ENCODE measurements around the gene CHSY1.

Gene CHSY1

GRCh38 chr15:101139986-101140696 is 111.7 kb downstream of the CHSY1 start:
- TF ChIP-seq, protein P1, sequence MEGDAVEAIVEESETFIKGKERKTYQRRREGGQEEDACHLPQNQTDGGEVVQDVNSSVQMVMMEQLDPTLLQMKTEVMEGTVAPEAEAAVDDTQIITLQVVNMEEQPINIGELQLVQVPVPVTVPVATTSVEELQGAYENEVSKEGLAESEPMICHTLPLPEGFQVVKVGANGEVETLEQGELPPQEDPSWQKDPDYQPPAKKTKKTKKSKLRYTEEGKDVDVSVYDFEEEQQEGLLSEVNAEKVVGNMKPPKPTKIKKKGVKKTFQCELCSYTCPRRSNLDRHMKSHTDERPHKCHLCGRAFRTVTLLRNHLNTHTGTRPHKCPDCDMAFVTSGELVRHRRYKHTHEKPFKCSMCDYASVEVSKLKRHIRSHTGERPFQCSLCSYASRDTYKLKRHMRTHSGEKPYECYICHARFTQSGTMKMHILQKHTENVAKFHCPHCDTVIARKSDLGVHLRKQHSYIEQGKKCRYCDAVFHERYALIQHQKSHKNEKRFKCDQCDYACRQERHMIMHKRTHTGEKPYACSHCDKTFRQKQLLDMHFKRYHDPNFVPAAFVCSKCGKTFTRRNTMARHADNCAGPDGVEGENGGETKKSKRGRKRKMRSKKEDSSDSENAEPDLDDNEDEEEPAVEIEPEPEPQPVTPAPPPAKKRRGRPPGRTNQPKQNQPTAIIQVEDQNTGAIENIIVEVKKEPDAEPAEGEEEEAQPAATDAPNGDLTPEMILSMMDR (conservative IDR thresholded peaks at IDR 0.05; ENCODE audit: low read length) = no peak
- DNase-seq (ENCODE audit: low read depth) = no peak

GRCh38 chr15:101138913-101139880 is 112.7 kb downstream of the CHSY1 start:
- DNase-seq (ENCODE audit: low read depth) = no peak
- TF ChIP-seq, protein P1 (conservative IDR thresholded peaks at IDR 0.05; ENCODE audit: low read length) = no peak
- H3K4me3 ChIP-seq (ENCODE audit: low read length) = no peak overlapping the region

More at GRCh38 chr15:101139986-101140696, 111.7 kb downstream of the CHSY1 start:
- no peak overlapping the region for H3K4me3 ChIP-seq (ENCODE audit: low read length)

DNA sequence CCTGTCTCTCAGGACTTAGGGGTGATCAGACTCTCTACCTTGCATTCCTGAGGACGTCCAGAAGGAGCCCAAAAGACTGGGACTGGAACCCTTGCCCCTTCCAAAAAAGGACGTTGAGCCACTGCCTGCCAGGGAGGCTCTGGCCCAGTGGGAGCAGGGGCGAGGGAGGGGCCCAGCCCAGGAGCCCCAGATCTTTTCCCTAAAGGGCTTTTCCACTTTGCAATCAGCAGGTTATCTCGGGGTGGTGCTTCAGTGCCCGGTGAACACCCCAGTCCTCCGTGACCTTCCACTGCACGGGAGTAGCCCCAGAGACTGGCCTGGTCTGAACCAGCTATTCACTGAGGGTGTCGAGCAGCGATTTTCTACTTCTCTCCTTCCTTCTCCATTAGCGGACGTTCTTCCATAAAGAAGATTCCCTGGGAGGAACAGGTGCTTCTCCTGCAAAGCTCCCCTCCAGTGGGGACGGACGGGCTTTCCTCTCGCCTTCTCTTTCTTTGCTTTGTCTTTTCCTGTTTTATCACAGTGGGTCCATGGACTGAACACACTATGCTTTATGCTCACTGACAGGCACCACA is 113.7 kb downstream of the CHSY1 start:
- no peak overlapping the region for H3K4me3 ChIP-seq (ENCODE audit: low read length)
- DNase-seq (ENCODE audit: low read depth) = no peak
- TF ChIP-seq, protein P1 (conservative IDR thresholded peaks at IDR 0.05; ENCODE audit: low read length) = no peak

DNA sequence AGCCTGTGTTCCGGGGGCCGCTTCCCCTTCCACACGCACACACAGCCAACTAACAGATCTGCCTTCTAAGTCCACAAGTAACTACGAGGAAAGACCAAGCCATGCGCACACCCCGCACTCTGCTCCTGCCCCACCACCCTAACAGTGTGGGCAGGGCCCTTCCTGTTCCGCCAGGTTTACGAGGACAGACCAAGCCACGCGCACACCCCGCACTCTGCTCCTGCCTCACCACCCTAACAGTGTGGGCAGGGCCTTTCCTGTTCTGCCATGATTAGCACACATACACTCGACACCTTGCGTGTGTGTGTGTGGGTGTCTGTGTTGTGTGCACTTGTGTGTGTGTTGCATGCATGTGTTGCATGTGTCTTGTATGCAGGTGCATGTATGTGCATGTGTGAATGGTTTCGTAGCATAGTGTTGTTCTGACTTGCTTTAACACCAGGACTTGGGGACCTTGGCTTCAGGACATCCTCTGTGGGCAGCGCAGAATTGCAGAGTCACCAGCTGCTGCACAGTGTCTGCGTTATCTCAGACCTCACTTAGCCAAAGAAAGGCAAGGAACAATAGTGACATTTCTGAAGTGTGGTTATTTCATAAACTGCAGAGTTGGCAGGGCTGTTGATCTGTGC is 114.4 kb downstream of the CHSY1 start:
- DNase-seq (ENCODE audit: low read depth) = no peak

GRCh38 chr15:101136381-101137268 is 115.2 kb downstream of the CHSY1 start:
- no peak for DNase-seq (ENCODE audit: low read depth)
- TF ChIP-seq, protein P1 (conservative IDR thresholded peaks at IDR 0.05; ENCODE audit: low read length) = no peak
- no peak overlapping the region for H3K4me3 ChIP-seq (ENCODE audit: low read length)

More for the DNA sequence above, 114.4 kb downstream of the CHSY1 start:
- TF ChIP-seq, protein P1 (conservative IDR thresholded peaks at IDR 0.05; ENCODE audit: low read length) = no peak
- no peak overlapping the region for H3K4me3 ChIP-seq (ENCODE audit: low read length)
